Bronchial epithelial cell (primary cell): ENCODE measurements around the gene ST14. TPM values are rescaled to one million over a fixed set of nuclear protein-coding genes. Genes with fewer than 3 reads are reported as not detected.

ENCODE experiments used
- DNase-seq: peaks from one replicate; pipeline ENCODE4 v3.0.0-alpha.2; 2010; ENCODE audit warnings: low read depth
- FAIRE-seq: peaks from 2 replicates; lab custom pipeline; 2011; peaks lifted over from hg19 to GRCh38; lab: Jason Lieb, UNC
- H3K27me3 ChIP-seq: 2 replicates; pipeline ENCODE4 v1.5.1; 2011; ENCODE audit warnings: low read length; ENCODE audit not compliant: control insufficient read depth, insufficient read depth
- H3K36me3 ChIP-seq: 2 replicates; pipeline ENCODE4 v1.5.1; 2011; ENCODE audit warnings: low read length; ENCODE audit not compliant: control insufficient read depth, insufficient read depth
- H3K4me3 ChIP-seq: 2 replicates; pipeline ENCODE4 v1.5.1; 2011; ENCODE audit warnings: mild to moderate bottlenecking, low read depth, low read length, control low read depth
- CTCF ChIP-seq: IDR thresholded peaks from 2 replicates; pipeline ENCODE4 v1.5.1; 2011; ENCODE audit warnings: mild to moderate bottlenecking, moderate library complexity, low read length, control low read depth, inconsistent platforms; ENCODE audit not compliant: insufficient read depth, severe bottlenecking
- total RNA-seq: library from RNA; depleted of rRNA; stranded (reverse); fragments of >200 nt; gene quantifications from 2 replicates; pipeline ENCODE4 v1.2.1, GENCODE V29; 2014

ST14 gene
- total RNA-seq, 1 donor from 2014 or later: 79.2 TPM

GRCh38 chr11:130156108-130157022 lies 3.2 kb upstream of the ST14 start:
- DNase-seq (no peak), FAIRE-seq (no peak)
- no peak for TF ChIP-seq CTCF
- no peaks in the 10 kb centered on the region for H3K36me3 ChIP-seq
- peaks cover 6% of the 10 kb centered on the region for H3K27me3 ChIP-seq
- no peak overlapping the region for H3K4me3 ChIP-seq

- peaks cover 6% of the 10 kb centered on the region for H3K27me3 ChIP-seq
- H3K4me3 ChIP-seq: no peak overlapping the region
- no peak for TF ChIP-seq CTCF
- H3K36me3 ChIP-seq: no peaks in the 10 kb centered on the region
- no peak for FAIRE-seq
- DNase-seq: no peak
Observed at GRCh38 chr11:130157101-130157500, 2.5 kb upstream of the ST14 start.

GRCh38 chr11:130157840-130158239 lies 1.7 kb upstream of the ST14 start:
- no peak for TF ChIP-seq CTCF
- FAIRE-seq: peak; percentile 94
- no peaks in the 10 kb centered on the region for H3K36me3 ChIP-seq
- H3K27me3 ChIP-seq: peaks cover 6% of the 10 kb centered on the region
- H3K4me3 ChIP-seq: no peak overlapping the region
- no peak for DNase-seq

GRCh38 chr11:130159139-130159538 lies 443 bp upstream of the ST14 start:
- Histone ChIP-seq H3K4me3 (peak overlapping the region; percentile 68), H3K36me3 (peaks cover 5% of the 10 kb centered on the region), H3K27me3 (peaks cover 6% of the 10 kb centered on the region)
- no peak for FAIRE-seq
- no peak for DNase-seq
- TF ChIP-seq CTCF: no peak

- no peak for TF ChIP-seq CTCF
- peaks cover 5% of the 10 kb centered on the region for H3K36me3 ChIP-seq
- peak overlapping the region; percentile 68 for H3K4me3 ChIP-seq
- no peak for DNase-seq
- H3K27me3 ChIP-seq: peaks cover 6% of the 10 kb centered on the region
- peak; percentile 18 for FAIRE-seq
Observed at GRCh38 chr11:130160498-130161155, 1.0 kb downstream of the ST14 start.
